22Rv1 (cell line): Measurements from ENCODE around the gene ADGRA1.

Source experiments
- H3K27ac ChIP-seq: fragments of 450-650 bp; 2 replicates; pipeline ENCODE4 v1.5.1; 2017
- CTCF ChIP-seq: fragments of 450-650 bp; IDR thresholded peaks from 2 replicates; pipeline ENCODE4 v1.5.1; 2017; ENCODE audit warnings: mild to moderate bottlenecking
- ZFX ChIP-seq: fragments of 450-650 bp; IDR thresholded peaks from 2 replicates; pipeline ENCODE4 v1.6.1; 2017; ENCODE audit warnings: antibody characterized with exemption, borderline replicate concordance

Gene ADGRA1

DNA sequence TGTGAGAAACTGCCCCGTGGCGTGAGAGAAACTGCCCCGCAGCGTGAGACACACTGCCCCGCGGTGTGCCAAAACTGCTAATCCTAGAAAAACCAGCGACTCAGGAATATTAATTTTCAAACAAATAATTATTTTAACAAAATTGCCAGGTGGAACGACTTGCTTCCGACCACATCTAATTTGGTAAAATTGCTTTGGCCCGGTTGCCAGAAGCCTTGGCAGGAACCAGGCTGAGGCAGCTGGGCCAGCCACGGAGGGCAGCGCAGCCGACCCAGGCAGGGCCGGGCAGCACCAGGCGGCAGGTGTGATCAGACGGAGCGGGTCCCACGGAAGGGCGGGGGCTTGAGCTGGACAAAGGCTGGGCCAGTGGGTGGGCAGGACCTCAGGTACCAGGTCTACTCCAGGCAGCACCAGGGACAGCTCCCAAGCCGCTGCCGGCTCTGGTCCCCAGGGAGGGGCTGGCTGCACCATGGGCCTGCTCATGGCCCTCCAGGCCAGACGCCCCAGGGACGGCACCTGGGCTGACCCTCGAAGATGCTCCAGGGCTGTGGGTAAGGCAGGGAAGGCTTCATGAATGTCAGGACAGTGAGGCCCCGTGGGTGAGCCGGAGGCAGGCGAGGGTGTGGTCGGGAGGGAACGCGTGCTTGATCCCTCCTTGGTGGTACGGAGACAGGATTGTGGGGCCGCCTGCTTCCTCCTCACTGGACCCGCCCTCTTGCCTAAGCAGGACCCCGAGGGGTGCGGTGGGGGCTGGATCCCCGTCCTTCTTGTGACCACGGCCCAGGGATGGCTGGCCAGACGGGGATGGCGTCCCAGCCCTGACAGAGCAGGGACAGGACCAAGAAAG, 7.7 kb upstream of the ADGRA1 start:
- no peak overlapping the region for H3K27ac ChIP-seq
- TF ChIP-seq CTCF (no peak), ZFX (no peak)

- TF ChIP-seq CTCF, result no peak
- no peak for TF ChIP-seq ZFX
- H3K27ac ChIP-seq, result no peak overlapping the region
Measured at GRCh38 chr10:133080683-133081040, 7.1 kb upstream of the ADGRA1 start.

DNA sequence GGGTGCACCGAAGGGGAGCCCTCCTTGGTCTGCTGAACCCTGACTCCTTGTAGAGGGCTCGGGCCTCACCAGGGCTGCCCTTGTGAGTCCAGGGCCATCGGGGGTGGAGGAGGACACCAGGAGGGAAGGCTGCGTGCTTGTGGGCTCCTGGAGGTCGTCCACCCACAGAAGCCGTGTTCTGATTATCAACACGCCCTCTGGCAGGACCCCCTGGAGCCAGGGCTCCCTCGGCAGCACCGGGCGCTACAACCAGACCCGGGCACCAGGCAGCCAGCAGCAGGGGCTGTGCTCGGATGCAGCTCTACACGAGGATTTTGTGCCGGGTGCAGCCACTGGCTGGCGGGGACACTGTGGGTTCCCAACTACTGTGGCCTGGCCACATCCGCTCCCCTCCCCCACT, 6.1 kb upstream of the ADGRA1 start:
- TF ChIP-seq ZFX (no peak), CTCF (no peak)
- no peak overlapping the region for H3K27ac ChIP-seq

DNA sequence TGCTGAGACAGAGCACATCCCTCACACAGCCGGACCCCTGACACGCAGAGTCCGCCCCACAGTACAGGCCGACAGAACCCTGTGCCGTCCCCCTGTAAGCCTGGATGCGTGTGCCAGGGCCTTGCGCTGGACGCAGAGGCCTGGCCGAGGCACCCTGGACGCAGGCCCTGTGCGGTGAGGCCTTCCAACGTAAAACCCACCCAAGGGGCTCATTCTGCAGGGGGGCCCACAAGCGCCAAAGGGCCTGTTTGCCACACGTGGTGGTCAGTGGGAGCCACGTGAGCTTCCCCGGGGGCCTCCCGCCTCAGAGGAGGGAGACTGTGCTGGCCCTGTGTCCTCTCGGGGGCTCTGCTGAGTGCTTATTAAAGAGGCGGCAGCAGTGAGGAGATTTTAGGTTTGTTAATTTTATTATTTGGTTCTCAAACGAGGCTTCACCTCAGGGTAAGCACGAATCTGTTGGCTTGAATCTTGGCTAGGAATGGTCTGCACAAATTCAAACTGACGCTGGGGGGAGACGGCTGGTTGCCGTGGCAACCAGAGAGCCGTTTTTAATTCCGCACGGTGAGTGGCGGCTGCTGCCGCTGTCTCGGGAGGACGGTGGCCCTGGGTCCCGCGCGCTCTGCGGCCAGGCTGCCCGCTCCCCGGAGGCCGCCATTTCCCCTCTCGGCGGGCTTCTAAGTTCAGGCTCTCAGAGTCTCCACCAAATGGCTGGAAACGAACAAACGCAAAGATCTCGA, 4.9 kb upstream of the ADGRA1 start:
- TF ChIP-seq ZFX (no peak), CTCF (no peak)
- no peak overlapping the region for H3K27ac ChIP-seq

DNA sequence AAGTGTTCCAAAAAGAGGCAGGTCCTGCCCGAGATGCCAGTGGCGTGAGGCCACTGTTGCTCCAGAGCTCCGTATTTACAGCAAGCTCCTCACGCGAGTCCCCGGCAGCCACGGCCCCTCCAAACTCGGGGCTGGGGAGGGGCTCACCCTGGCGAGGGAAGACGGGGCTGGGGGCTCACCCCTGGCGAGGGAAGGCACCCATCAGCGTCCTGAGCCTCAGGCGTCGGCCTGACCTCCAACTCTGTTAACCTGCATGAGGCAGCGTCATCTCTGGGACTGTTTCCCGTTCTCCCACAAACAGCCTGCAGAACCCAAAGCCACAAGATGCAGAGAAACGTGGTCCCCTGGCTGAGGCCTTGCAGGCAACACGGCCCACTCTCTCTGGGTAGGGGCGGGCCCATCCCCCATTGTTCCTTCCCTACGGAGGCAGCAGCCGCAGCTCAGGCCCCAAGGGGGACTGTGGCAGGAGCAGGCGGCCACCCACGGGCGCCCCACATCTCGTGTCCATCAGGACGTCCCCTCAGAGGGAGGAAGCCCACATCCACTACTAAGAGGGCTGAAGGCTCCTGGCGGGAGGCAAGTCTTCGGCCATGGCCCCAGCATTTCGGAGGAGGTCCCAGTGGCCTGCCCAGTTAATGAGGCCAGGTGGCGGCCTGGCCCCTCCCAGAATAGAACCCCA, 4.2 kb upstream of the ADGRA1 start:
- TF ChIP-seq CTCF, result no peak
- no peak for TF ChIP-seq ZFX
- no peak overlapping the region for H3K27ac ChIP-seq

GRCh38 chr10:133084491-133084890, 3.2 kb upstream of the ADGRA1 start:
- TF ChIP-seq ZFX, result no peak
- no peak for TF ChIP-seq CTCF
- no peak overlapping the region for H3K27ac ChIP-seq
